VCaP (cell line): Measurements from ENCODE around the gene ADGRL2.

Experiments used
- H3K27ac ChIP-seq: fragments of 450-650 bp; 2 replicates; pipeline ENCODE4 v1.5.1; 2017
- TF ChIP-seq, protein P1 (sequence below): fragments of 450-650 bp; conservative IDR thresholded peaks from 2 replicates; pipeline ENCODE4 v1.5.1; 2017; ENCODE audit warnings: mild to moderate bottlenecking, moderate library complexity

The ADGRL2 gene

DNA sequence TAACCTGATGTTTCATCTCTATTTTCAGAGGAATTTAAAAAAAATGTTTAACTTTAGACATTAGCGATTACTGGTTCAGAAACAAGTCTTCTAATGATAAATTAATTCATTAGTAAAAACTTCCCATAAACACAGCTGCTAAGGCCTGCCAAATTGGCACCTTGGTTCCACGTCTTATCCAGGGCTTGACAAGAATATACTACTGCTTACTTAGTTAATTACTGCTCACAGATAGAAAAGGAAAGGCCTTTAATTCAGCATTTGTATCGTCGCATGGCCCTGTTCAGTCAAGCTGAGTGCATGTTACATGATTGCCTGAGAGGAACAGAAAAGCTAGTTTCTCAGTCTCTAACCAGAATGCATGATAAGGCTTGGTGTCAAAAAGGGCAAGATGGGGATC lies 84.6 kb downstream of the ADGRL2 start:
- TF ChIP-seq, protein P1, sequence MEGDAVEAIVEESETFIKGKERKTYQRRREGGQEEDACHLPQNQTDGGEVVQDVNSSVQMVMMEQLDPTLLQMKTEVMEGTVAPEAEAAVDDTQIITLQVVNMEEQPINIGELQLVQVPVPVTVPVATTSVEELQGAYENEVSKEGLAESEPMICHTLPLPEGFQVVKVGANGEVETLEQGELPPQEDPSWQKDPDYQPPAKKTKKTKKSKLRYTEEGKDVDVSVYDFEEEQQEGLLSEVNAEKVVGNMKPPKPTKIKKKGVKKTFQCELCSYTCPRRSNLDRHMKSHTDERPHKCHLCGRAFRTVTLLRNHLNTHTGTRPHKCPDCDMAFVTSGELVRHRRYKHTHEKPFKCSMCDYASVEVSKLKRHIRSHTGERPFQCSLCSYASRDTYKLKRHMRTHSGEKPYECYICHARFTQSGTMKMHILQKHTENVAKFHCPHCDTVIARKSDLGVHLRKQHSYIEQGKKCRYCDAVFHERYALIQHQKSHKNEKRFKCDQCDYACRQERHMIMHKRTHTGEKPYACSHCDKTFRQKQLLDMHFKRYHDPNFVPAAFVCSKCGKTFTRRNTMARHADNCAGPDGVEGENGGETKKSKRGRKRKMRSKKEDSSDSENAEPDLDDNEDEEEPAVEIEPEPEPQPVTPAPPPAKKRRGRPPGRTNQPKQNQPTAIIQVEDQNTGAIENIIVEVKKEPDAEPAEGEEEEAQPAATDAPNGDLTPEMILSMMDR, result no peak

DNA sequence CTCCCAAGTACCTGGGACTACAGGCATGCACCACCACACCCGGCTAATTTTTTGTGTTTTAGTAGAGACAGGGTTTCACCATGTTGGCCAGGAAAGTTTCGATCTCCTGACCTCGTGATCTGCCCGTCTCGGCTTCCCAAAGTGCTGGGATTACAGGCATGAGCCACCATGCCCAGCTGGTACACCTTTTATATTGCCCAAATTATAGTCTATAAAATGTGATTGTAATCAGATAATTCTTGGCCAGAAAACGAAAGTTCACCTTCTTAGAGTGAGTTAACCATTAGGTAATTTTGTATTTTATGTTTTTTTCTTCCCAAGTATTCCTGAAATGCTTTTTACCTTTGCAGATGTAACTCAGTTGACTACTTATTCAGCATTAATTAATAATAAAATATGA lies 85.6 kb downstream of the ADGRL2 start:
- H3K27ac ChIP-seq, result peak overlapping the region; percentile 22; the same call in 1 of the 2 replicates

More for the DNA sequence above, 84.6 kb downstream of the ADGRL2 start:
- no peak overlapping the region for H3K27ac ChIP-seq

DNA sequence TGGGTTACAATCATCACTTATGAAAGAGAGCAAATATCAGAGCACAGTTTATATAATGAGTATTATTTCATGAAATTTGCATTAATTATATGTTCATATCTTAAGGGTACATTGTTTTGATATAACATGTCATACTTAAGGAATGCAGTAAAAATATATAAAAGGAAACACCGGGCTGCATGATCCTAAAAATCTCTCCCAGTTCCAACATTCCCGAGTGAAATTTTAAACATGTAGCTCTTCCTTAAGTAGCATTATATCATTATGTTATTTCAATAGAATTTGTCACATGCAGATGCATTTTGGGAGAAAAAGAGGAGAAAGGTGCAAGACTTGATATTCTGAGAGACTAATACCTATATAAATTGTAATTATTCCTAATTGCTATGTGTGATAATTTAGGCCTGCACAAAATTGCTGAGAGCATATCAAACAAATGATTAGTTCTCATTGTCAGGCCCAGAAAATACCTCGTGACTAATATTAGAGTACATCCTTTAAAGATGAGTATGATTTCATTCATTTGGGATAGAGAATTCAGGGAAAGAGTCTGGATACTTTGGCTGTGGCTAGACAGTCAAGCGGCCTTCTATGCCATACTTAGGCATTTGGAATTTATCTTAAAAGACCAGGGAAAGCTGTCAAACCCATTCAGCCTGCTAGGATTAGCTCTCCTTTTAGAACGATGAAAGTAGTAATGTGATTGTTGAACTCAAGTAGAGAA lies 86.8 kb downstream of the ADGRL2 start:
- no peak overlapping the region for H3K27ac ChIP-seq
- TF ChIP-seq, protein P1, result no peak

DNA sequence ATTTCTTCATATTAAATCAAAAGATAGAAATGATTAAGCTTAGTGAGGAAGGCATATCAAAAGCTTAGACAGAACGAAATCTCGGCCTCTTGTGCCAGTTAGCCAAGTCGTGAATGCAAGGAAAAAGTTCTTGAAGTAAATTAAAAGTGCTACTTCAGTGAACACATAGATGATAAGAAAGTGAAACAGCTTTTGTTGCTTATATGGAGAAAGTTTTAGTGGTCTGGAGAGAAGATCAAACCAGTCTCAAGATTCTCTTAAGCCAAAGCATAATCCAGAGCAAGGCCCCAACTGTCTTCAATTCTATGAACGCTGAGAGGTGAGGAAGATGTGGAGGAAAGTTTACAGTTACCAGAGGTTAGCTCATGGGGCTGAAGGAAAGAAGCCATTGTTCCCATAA lies 88.4 kb downstream of the ADGRL2 start:
- TF ChIP-seq, protein P1, result no peak
- no peak overlapping the region for H3K27ac ChIP-seq

GRCh38 chr1:81894867-81895266 lies 94.1 kb downstream of the ADGRL2 start:
- no peak overlapping the region for H3K27ac ChIP-seq
- TF ChIP-seq, protein P1, result no peak

DNA sequence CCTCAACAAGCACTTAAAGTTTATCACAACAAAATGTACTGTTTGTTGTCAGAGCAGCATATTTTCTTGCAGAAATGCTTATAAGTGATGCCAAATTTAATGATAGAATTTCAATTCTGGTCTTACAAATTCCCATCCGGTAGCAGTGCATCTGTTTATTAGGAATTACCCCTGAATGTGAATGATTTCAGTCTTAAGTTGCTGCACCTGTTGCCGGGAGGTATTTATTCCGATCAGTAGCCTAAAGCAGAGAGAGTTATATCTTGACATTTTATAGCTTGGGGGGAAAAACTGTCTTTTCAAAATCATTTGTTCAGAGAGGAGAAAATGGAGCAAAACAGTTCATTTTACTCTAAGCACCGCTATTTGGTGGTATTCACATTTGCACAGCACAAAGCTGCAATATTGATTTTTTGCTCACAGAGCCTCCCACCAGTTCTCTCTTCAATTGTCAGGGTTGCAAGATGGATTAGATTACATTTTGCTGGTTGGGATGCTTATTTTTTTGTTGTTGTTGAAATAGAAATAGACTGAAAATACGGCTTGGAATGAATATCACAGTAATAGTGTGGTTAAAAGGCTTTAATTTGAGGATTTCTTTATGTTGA lies 98.6 kb downstream of the ADGRL2 start:
- no peak overlapping the region for H3K27ac ChIP-seq
- TF ChIP-seq, protein P1, result no peak

GRCh38 chr1:81907575-81907974 lies 106.8 kb downstream of the ADGRL2 start:
- TF ChIP-seq, protein P1, result no peak
- no peak overlapping the region for H3K27ac ChIP-seq

DNA sequence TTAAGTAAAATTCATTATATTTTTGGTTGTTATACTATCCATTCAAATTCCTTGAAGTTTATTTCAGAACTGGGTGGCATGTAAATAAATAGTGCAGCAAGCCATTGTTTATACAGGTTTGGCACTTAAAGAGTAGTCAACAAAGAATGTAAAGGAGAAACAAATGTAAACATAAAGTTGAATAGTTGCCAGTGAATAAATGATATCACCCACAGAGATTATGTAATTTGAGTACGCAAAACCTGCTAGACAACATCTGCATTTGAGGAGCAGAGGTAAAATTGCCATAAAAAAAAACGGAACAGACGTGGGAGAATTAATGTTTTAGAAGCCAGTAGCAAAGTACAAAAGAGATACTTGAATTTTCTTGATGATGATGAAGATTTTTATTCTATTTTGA lies 111.6 kb downstream of the ADGRL2 start:
- H3K27ac ChIP-seq, result no peak overlapping the region
- TF ChIP-seq, protein P1, result no peak
